ENCODE measurements around the gene LAD1. TPM values are rescaled to one million over a fixed set of nuclear protein-coding genes. Genes with fewer than 3 reads are reported as not detected.
A peak's percentile ranks its signal among the peaks of the same experiment; 100 is the strongest.

The LAD1 gene
- total and polyA plus RNA-seq, 2 of the 13 experiments (the other 11 are each of a cell fraction or from before 2014, with no cell fraction given): 10.8 to 65.6 TPM

DNA sequence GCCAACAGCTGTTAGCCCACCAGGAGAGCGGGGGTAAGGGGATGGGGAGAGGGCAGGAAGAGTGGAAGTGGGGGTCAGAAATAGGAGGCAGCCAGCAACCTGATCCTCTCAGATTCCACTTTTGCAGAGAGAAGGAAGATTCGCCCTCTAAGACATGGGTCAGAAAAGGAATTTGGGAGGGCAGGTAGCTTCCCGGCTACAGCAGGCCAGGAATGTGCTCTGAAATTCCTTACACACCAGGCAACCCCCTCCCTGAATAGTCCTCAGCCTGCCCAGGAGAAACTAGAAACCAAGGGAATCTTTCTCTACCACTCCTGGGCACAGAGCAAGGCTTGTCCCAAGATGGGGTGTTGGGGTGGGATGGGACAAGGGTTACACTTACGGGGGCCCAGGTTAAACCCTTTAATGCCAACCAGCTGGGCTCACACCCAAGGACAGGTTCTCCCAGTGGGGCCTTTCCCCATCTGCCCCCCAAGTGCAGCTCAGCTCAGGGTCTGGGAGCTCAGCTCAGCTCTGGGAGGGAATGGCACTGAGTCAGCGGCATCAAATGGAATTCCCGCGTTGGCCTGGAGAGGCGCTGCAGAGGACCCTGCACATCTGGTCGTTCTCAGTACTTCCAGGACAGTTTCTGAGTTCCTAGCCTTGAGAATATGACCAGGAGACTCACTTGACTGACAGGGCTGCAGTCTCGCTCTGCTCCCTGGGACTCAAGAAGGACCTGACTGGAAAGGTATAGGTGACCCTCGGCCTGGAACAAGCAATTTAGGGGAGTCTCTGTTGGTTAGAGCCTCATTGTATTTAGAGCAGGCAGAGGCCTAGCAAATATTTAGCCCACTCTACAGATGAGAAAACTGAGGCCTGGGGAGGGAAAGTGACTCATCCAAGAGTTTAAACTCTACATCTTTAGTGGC lies 22.4 kb downstream of the LAD1 start (continued):
- TF ChIP-seq CHD4 (IDR thresholded peaks at IDR 0.05; ENCODE audit: borderline replicate concordance, low read length) (peak; percentile 82; the same call in 1 of the 2 replicates), XRCC5 (optimal IDR thresholded peaks at IDR 0.05; ENCODE audit: low read length) (peak; percentile 75), RAD21 (CRISPR knock-in tag; IDR thresholded peaks at IDR 0.05) (0 out of 2 replicates have a peak, but pooled peaks have one; percentile 10), MED13 (CRISPR knock-in tag; IDR thresholded peaks at IDR 0.05) (no peak), MATR3 (CRISPR knock-in tag; IDR thresholded peaks at IDR 0.05) (no peak), ZNF557 (CRISPR knock-in tag; IDR thresholded peaks at IDR 0.05) (no peak), PHB2 (IDR thresholded peaks at IDR 0.05; ENCODE audit: partially characterized antibody) (no peak), SNAI1 (CRISPR knock-in tag; IDR thresholded peaks at IDR 0.05; ENCODE audit: borderline replicate concordance) (no peak), ZBTB7A (CRISPR knock-in tag; IDR thresholded peaks at IDR 0.05) (no peak)
- TF ChIP-seq, protein P1, sequence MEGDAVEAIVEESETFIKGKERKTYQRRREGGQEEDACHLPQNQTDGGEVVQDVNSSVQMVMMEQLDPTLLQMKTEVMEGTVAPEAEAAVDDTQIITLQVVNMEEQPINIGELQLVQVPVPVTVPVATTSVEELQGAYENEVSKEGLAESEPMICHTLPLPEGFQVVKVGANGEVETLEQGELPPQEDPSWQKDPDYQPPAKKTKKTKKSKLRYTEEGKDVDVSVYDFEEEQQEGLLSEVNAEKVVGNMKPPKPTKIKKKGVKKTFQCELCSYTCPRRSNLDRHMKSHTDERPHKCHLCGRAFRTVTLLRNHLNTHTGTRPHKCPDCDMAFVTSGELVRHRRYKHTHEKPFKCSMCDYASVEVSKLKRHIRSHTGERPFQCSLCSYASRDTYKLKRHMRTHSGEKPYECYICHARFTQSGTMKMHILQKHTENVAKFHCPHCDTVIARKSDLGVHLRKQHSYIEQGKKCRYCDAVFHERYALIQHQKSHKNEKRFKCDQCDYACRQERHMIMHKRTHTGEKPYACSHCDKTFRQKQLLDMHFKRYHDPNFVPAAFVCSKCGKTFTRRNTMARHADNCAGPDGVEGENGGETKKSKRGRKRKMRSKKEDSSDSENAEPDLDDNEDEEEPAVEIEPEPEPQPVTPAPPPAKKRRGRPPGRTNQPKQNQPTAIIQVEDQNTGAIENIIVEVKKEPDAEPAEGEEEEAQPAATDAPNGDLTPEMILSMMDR (CRISPR knock-in tag; IDR thresholded peaks at IDR 0.05): peak; percentile 65

DNA sequence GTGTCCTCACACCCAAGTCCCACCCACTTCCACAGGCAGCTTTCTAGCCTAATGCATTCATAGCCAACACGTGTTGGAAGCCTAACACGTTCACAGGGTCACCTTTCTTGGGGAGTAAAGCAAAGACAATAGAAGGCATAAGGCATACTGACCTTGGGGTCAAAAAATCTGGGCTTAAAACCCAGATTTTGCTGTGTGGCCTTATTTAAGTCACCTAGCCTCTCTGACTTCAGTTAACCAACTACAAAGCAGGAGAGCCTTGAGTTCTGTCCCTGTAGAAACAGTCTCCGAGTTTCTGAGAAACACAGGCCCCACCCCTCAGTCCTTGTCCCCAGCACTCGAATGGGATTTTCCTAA lies 23.0 kb downstream of the LAD1 start:
- DNase-seq (ENCODE audit: low spot score): no peak
- WGBS (ENCODE audit: low lambda C conversion rate): 13% methylated on average over 2 of the region's 4 CpGs
- Histone ChIP-seq H3K4me3 (replicated peaks in 1 of 3; ENCODE audit: insufficient read depth in 1 of 3, low read depth in 2 of 3, low read length in 3 of 3) (no peak overlapping the region), H3K9me3 (ENCODE audit: low read length) (no peaks in the 10 kb centered on the region), H4K20me1 (ENCODE audit: insufficient read depth, low read length) (no peaks in the 10 kb centered on the region), H3K27ac (ENCODE audit: extremely low read length, insufficient read depth, low read length) (no peak overlapping the region), H3K36me3 (replicated peaks in 1 of 2; ENCODE audit: control insufficient read depth in 1 of 2, insufficient read depth in 2 of 2, low read length in 2 of 2) (no peaks in the 10 kb centered on the region), H3K27me3 (ENCODE audit: control insufficient read depth in 1 of 2, insufficient read depth in 2 of 2, low read length in 2 of 2) (peaks cover 0 to 45% of the 10 kb centered on the region in 2 experiments; a peak in 4 of 5 replicates), H3K79me2 (ENCODE audit: insufficient read depth, low read length) (no peaks in the 10 kb centered on the region), H2AFZ (ENCODE audit: low read length) (no peak overlapping the region), H3K4me1 (ENCODE audit: insufficient read depth, low read length) (no peaks in the 10 kb centered on the region), H3K4me2 (ENCODE audit: low read depth, low read length) (no peak overlapping the region), H3K9ac (ENCODE audit: insufficient read depth, low read depth, low read length) (no peak overlapping the region)
- intact Hi-C loops (cut with micrococcal nuclease; ENCODE audit: unreplicated experiment): no loop called here
- ChIA-PET CTCF (ENCODE audit: low intra/inter-chr PET ratio, low total read pairs) (interaction anchor here (1.5 kb wide), 1 partner anchor 32 kb away, joined by 5 read pairs; no protein-coding TSS in a partner anchor), POLR2A (interaction anchor here (1.5 kb wide), 1 partner anchor 29 kb away, joined by 4 read pairs; no protein-coding TSS in a partner anchor)
- in situ Hi-C loops (cut with HindIII; ENCODE audit: extremely low pct_ligation_motif_present, low pct_unique_long_range_greater_than_20kb): loop anchor here (5.0 kb wide), 1 partner anchor 36 kb away; no protein-coding TSS in a partner anchor
- FAIRE-seq: no peak
- no peak for ATAC-seq
- BruUV-seq (replicated peaks): no TSS peak
- no peak for TF ChIP-seq ZMYM4 (CRISPR knock-in tag; IDR thresholded peaks at IDR 0.05)
- TF ChIP-seq BHLHE40 (IDR thresholded peaks at IDR 0.05; ENCODE audit: low read length): no peak
- TF ChIP-seq, protein P2, sequence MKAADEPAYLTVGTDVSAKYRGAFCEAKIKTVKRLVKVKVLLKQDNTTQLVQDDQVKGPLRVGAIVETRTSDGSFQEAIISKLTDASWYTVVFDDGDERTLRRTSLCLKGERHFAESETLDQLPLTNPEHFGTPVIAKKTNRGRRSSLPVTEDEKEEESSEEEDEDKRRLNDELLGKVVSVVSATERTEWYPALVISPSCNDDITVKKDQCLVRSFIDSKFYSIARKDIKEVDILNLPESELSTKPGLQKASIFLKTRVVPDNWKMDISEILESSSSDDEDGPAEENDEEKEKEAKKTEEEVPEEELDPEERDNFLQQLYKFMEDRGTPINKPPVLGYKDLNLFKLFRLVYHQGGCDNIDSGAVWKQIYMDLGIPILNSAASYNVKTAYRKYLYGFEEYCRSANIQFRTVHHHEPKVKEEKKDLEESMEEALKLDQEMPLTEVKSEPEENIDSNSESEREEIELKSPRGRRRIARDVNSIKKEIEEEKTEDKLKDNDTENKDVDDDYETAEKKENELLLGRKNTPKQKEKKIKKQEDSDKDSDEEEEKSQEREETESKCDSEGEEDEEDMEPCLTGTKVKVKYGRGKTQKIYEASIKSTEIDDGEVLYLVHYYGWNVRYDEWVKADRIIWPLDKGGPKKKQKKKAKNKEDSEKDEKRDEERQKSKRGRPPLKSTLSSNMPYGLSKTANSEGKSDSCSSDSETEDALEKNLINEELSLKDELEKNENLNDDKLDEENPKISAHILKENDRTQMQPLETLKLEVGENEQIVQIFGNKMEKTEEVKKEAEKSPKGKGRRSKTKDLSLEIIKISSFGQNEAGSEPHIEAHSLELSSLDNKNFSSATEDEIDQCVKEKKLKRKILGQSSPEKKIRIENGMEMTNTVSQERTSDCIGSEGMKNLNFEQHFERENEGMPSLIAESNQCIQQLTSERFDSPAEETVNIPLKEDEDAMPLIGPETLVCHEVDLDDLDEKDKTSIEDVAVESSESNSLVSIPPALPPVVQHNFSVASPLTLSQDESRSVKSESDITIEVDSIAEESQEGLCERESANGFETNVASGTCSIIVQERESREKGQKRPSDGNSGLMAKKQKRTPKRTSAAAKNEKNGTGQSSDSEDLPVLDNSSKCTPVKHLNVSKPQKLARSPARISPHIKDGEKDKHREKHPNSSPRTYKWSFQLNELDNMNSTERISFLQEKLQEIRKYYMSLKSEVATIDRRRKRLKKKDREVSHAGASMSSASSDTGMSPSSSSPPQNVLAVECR (CRISPR knock-in tag; IDR thresholded peaks at IDR 0.05; ENCODE audit: borderline replicate concordance): no peak
- TF ChIP-seq ZNF7 (CRISPR knock-in tag; IDR thresholded peaks at IDR 0.05): no peak

All from HepG2 (cell line).